Panc1 (cell line): ENCODE results near the gene GRIA4.

ENCODE experiments used
- POLR2AphosphoS5 ChIP-seq: IDR thresholded peaks from 2 replicates; pipeline ENCODE4 v1.6.1; 2012; ENCODE audit warnings: mild to moderate bottlenecking, low read depth, low read length, moderate library complexity
- TCF7L2 ChIP-seq: IDR thresholded peaks from 2 replicates; pipeline ENCODE4 v1.6.1; 2011; ENCODE audit warnings: mild to moderate bottlenecking, low read depth, low read length, inconsistent platforms
- TF ChIP-seq, protein P1 (sequence below): fragments of 450-650 bp; IDR thresholded peaks from 2 replicates; pipeline ENCODE4 v1.5.1; 2017; ENCODE audit warnings: mild to moderate bottlenecking

- no peak for TF ChIP-seq POLR2AphosphoS5
- TF ChIP-seq, protein P1, sequence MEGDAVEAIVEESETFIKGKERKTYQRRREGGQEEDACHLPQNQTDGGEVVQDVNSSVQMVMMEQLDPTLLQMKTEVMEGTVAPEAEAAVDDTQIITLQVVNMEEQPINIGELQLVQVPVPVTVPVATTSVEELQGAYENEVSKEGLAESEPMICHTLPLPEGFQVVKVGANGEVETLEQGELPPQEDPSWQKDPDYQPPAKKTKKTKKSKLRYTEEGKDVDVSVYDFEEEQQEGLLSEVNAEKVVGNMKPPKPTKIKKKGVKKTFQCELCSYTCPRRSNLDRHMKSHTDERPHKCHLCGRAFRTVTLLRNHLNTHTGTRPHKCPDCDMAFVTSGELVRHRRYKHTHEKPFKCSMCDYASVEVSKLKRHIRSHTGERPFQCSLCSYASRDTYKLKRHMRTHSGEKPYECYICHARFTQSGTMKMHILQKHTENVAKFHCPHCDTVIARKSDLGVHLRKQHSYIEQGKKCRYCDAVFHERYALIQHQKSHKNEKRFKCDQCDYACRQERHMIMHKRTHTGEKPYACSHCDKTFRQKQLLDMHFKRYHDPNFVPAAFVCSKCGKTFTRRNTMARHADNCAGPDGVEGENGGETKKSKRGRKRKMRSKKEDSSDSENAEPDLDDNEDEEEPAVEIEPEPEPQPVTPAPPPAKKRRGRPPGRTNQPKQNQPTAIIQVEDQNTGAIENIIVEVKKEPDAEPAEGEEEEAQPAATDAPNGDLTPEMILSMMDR: no peak
- no peak for TF ChIP-seq TCF7L2
Measured at GRCh38 chr11:105923807-105924206, 313.9 kb downstream of the GRIA4 start.
